ENCODE measurements around the gene IRAK1.

IRAK1 gene

DNA sequence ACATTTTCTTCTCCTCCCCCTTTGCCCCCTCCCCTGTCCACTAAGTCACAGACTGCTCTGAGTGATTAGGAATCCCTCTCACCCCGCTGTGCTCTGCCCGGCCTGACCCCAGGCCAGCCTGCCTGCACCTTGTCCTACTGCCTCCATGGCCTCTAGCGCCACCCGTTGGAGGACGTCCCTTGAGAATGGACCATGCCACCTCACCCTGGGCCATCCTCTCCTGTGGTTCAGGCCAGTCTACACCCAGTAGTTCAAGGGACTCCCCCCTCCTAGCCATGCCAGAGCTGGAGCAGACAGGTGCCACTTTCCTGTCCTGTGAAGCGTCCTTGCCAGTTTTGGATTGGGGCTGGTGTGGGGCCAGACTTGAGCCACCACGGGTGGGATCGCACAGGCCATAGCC, 9.7 kb upstream of the IRAK1 start:
- no peaks in the 10 kb centered on the region for H3K4me1 ChIP-seq (ENCODE audit: control insufficient read depth, low read length)
- no peak overlapping the region for H3K27ac ChIP-seq (ENCODE audit: low read depth, low read length)
- H3K4me2 ChIP-seq (ENCODE audit: low read length) = no peak overlapping the region
- H3F3A ChIP-seq (ENCODE audit: control insufficient read depth, insufficient read depth) = no peaks in the 10 kb centered on the region
- TF ChIP-seq EZH2phosphoT487 (IDR thresholded peaks at IDR 0.05; ENCODE audit: borderline replicate concordance, low read length) = no peak
- TF ChIP-seq, protein P1, sequence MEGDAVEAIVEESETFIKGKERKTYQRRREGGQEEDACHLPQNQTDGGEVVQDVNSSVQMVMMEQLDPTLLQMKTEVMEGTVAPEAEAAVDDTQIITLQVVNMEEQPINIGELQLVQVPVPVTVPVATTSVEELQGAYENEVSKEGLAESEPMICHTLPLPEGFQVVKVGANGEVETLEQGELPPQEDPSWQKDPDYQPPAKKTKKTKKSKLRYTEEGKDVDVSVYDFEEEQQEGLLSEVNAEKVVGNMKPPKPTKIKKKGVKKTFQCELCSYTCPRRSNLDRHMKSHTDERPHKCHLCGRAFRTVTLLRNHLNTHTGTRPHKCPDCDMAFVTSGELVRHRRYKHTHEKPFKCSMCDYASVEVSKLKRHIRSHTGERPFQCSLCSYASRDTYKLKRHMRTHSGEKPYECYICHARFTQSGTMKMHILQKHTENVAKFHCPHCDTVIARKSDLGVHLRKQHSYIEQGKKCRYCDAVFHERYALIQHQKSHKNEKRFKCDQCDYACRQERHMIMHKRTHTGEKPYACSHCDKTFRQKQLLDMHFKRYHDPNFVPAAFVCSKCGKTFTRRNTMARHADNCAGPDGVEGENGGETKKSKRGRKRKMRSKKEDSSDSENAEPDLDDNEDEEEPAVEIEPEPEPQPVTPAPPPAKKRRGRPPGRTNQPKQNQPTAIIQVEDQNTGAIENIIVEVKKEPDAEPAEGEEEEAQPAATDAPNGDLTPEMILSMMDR (IDR thresholded peaks at IDR 0.05; ENCODE audit: low read depth, low read length, poor library complexity, severe bottlenecking) = no peak
- H3K36me3 ChIP-seq (ENCODE audit: control insufficient read depth, low read length) = peaks cover 3% of the 10 kb centered on the region
- H3K9me2 ChIP-seq (replicated peaks; ENCODE audit: control insufficient read depth, low read length) = no peaks in the 10 kb centered on the region
- H3K27me3 ChIP-seq (ENCODE audit: control insufficient read depth, low read length) = no peaks in the 10 kb centered on the region
- H3K9me3 ChIP-seq (ENCODE audit: control insufficient read depth, insufficient read depth, low read length) = no peaks in the 10 kb centered on the region
- no peak overlapping the region for H3K4me3 ChIP-seq (ENCODE audit: low read length)
- peaks cover under 1% of the 10 kb centered on the region for H3K79me2 ChIP-seq (ENCODE audit: control insufficient read depth, low read length)
- no peaks in the 10 kb centered on the region for H4K20me1 ChIP-seq (ENCODE audit: control insufficient read depth, insufficient read depth, low read depth, low read length)

DNA sequence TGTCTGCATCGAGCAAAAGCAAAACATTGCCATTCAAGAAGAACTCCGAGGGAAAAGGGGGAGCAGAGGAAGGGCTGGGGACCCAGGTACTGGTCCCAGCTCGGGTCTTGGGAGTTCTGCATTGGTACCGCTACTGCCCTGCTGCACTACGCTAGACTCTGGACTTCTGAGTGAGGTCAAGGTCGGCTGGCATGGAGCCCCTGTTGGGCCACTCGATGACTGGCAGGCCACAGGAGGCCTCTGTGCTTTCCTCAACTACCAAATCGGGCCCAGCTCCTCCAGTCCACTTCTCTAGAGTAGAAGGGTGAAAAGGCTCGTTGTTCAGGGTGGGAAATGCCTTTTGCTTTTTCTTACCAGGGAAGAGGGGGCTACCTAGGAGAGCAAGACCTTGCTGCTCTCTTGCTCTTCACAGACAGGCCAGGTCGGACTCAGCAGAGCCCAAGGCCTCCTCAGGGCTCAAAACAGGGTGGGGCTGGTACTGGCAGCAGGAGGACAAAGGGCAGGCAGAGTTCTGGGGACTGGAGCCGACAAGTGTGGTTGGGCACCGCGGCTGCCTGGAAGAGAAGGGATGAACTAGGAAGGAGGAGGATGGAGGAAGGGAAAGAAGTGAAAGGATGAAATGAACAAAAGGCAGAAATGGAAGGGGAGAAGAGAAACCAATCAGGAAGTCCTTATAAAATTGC, 8.9 kb upstream of the IRAK1 start:
- H3F3A ChIP-seq (ENCODE audit: control insufficient read depth, insufficient read depth) = no peaks in the 10 kb centered on the region
- TF ChIP-seq EZH2phosphoT487 (IDR thresholded peaks at IDR 0.05; ENCODE audit: borderline replicate concordance, low read length) = no peak
- TF ChIP-seq, protein P1 (IDR thresholded peaks at IDR 0.05; ENCODE audit: low read depth, low read length, poor library complexity, severe bottlenecking) = no peak
- H3K4me2 ChIP-seq (ENCODE audit: low read length) = no peak overlapping the region
- H3K36me3 ChIP-seq (ENCODE audit: control insufficient read depth, low read length) = peaks cover 3% of the 10 kb centered on the region
- H3K4me1 ChIP-seq (ENCODE audit: control insufficient read depth, low read length) = no peaks in the 10 kb centered on the region
- H3K27me3 ChIP-seq (ENCODE audit: control insufficient read depth, low read length) = no peaks in the 10 kb centered on the region
- H3K27ac ChIP-seq (ENCODE audit: low read depth, low read length) = no peak overlapping the region
- H3K4me3 ChIP-seq (ENCODE audit: low read length) = no peak overlapping the region
- H3K79me2 ChIP-seq (ENCODE audit: control insufficient read depth, low read length) = no peaks in the 10 kb centered on the region
- no peaks in the 10 kb centered on the region for H3K9me2 ChIP-seq (replicated peaks; ENCODE audit: control insufficient read depth, low read length)
- H4K20me1 ChIP-seq (ENCODE audit: control insufficient read depth, insufficient read depth, low read depth, low read length) = no peaks in the 10 kb centered on the region
- no peaks in the 10 kb centered on the region for H3K9me3 ChIP-seq (ENCODE audit: control insufficient read depth, insufficient read depth, low read length)

DNA sequence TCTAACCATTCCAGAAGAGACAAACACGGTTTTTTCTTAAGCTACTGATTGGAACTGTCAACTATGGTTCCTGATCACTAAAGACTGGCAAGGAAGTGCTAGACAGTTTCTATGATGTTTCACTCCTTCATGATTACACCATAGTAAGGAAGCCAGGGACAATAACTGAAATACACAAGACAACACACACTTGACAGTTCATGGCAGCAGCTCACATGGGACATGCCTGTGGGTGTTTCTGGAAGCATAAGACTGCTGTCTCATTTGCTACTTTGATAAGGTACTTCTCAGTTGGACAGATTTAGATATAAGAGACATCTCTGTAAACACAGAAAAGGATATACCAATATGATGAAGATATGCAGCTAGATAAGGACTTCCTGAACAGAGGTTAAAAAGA, 8.3 kb upstream of the IRAK1 start:
- H3K4me1 ChIP-seq (ENCODE audit: control insufficient read depth, low read length) = no peaks in the 10 kb centered on the region
- no peak overlapping the region for H3K27ac ChIP-seq (ENCODE audit: low read depth, low read length)
- H3K27me3 ChIP-seq (ENCODE audit: control insufficient read depth, low read length) = no peaks in the 10 kb centered on the region
- H3K4me2 ChIP-seq (ENCODE audit: low read length) = no peak overlapping the region
- no peak overlapping the region for H3K4me3 ChIP-seq (ENCODE audit: low read length)
- TF ChIP-seq, protein P1 (IDR thresholded peaks at IDR 0.05; ENCODE audit: low read depth, low read length, poor library complexity, severe bottlenecking) = no peak
- peaks cover 3% of the 10 kb centered on the region for H3K36me3 ChIP-seq (ENCODE audit: control insufficient read depth, low read length)
- no peaks in the 10 kb centered on the region for H3F3A ChIP-seq (ENCODE audit: control insufficient read depth, insufficient read depth)
- H3K9me3 ChIP-seq (ENCODE audit: control insufficient read depth, insufficient read depth, low read length) = no peaks in the 10 kb centered on the region
- H3K79me2 ChIP-seq (ENCODE audit: control insufficient read depth, low read length) = no peaks in the 10 kb centered on the region
- H3K9me2 ChIP-seq (replicated peaks; ENCODE audit: control insufficient read depth, low read length) = no peaks in the 10 kb centered on the region
- H4K20me1 ChIP-seq (ENCODE audit: control insufficient read depth, insufficient read depth, low read depth, low read length) = no peaks in the 10 kb centered on the region

All from DOHH2 (cell line).